CD14-positive monocyte (primary cell): ENCODE data around the gene PEAK1. TPM values are rescaled to one million over a fixed set of nuclear protein-coding genes. Genes with fewer than 3 reads are reported as not detected.

Experiments
- DNase-seq, 3 donors: peaks; one replicate each; pipeline ENCODE4 v3.0.0-alpha.2; 2011 to 2022
- H2AFZ ChIP-seq: 2 replicates; pipeline ENCODE4 v1.6.0; 2012; ENCODE audit warnings: mild to moderate bottlenecking, low read depth, low read length, inconsistent platforms; ENCODE audit not compliant: insufficient read depth, poor library complexity, severe bottlenecking
- H3K27ac ChIP-seq, 2 donors: 1 replicate in 1 of 2; 2 replicates in 1 of 2; pipeline ENCODE4 v1.5.1; 2012 to 2013; ENCODE audit warnings: low read length in 2 of 2, control low read depth in 1 of 2, inconsistent platforms in 1 of 2, low read depth in 1 of 2, mild to moderate bottlenecking in 1 of 2
- H3K27me3 ChIP-seq, 2 donors: one replicate each; pipeline versions ENCODE4 v1.6.0 to v1.6.1; 2011 to 2013; ENCODE audit warnings: low read length in 2 of 2; ENCODE audit not compliant: control insufficient read depth in 2 of 2, insufficient read depth in 2 of 2
- H3K36me3 ChIP-seq, 2 donors: replicated peaks in 1 of 2; 1 replicate in 1 of 2; 2 replicates in 1 of 2; pipeline versions ENCODE4 v1.5.1 to v1.6.1; 2012 to 2013; ENCODE audit warnings: low read length in 2 of 2, control low read depth in 1 of 2, inconsistent platforms in 1 of 2, mild to moderate bottlenecking in 1 of 2; ENCODE audit not compliant: insufficient read depth in 2 of 2, control insufficient read depth in 1 of 2
- H3K4me1 ChIP-seq, 2 donors: 1 replicate in 1 of 2; 2 replicates in 1 of 2; pipeline versions ENCODE4 v1.5.1 to v1.6.1; 2012 to 2013; ENCODE audit warnings: low read length in 2 of 2, control low read depth in 1 of 2, inconsistent platforms in 1 of 2, mild to moderate bottlenecking in 1 of 2, moderate library complexity in 1 of 2; ENCODE audit not compliant: insufficient read depth in 2 of 2, control insufficient read depth in 1 of 2
- H3K4me2 ChIP-seq: replicated peaks from 2 replicates; pipeline ENCODE3; 2012; ENCODE audit warnings: low read length, moderate library complexity, mild to moderate bottlenecking; ENCODE audit not compliant: poor library complexity, severe bottlenecking; ENCODE audit errors: extremely low read depth
- H3K4me3 ChIP-seq, 3 experiments: fragments of 200-600 bp in 1 of 3; sonication (generic) in 1 of 3; replicated peaks in 1 of 3; 1 replicate in 2 of 3; 2 replicates in 1 of 3; pipeline ENCODE4 v1.5.1; 2011 to 2013; ENCODE audit warnings: low read length in 3 of 3, mild to moderate bottlenecking in 3 of 3, control low read depth in 2 of 3, low read depth in 2 of 3, inconsistent platforms in 1 of 3, moderate library complexity in 1 of 3
- H3K79me2 ChIP-seq: 2 replicates; pipeline ENCODE4 v1.6.0; 2012; ENCODE audit warnings: mild to moderate bottlenecking, control low read depth, inconsistent platforms, low read length, moderate library complexity; ENCODE audit not compliant: insufficient read depth
- H3K9ac ChIP-seq: 2 replicates; pipeline ENCODE4 v1.6.0; 2017; ENCODE audit warnings: low read length, mild to moderate bottlenecking; ENCODE audit not compliant: insufficient read depth, poor library complexity, severe bottlenecking
- H3K9me3 ChIP-seq, 2 donors: replicated peaks in 1 of 2; 1 replicate in 1 of 2; 2 replicates in 1 of 2; pipeline versions ENCODE4 v1.5.1 to v1.6.1; 2012 to 2013; ENCODE audit warnings: low read length in 2 of 2, control low read depth in 1 of 2; ENCODE audit not compliant: control insufficient read depth in 1 of 2, insufficient read depth in 1 of 2
- H4K20me1 ChIP-seq: 2 replicates; pipeline ENCODE4 v1.6.0; 2012; ENCODE audit warnings: mild to moderate bottlenecking, low read length, control low read depth, moderate library complexity; ENCODE audit not compliant: insufficient read depth
- H3K27ac Mint-ChIP-seq, 7 donors: one replicate each; pipeline ENCODE4 v1.8.0; 2020; ENCODE audit warnings: mild to moderate bottlenecking in 7 of 7, mixed read lengths in 7 of 7, moderate library complexity in 6 of 7, inconsistent platforms in 2 of 7
- H3K27me3 Mint-ChIP-seq, 3 donors: one replicate each; pipeline ENCODE4 v1.8.0; 2021 to 2022; ENCODE audit warnings: low read depth in 3 of 3, mild to moderate bottlenecking in 3 of 3, mixed read lengths in 3 of 3, moderate library complexity in 3 of 3, inconsistent platforms in 1 of 3
- H3K36me3 Mint-ChIP-seq, 2 donors: one replicate each; pipeline ENCODE4 v1.8.0; 2020; ENCODE audit warnings: mixed read lengths in 2 of 2, inconsistent platforms in 1 of 2, mild to moderate bottlenecking in 1 of 2
- H3K4me1 Mint-ChIP-seq: one replicate; pipeline ENCODE4 v1.8.0; 2020; ENCODE audit warnings: mild to moderate bottlenecking, mixed read lengths
- H3K4me3 Mint-ChIP-seq, 2 donors: one replicate each; pipeline ENCODE4 v1.8.0; 2020; ENCODE audit warnings: mild to moderate bottlenecking in 2 of 2, mixed read lengths in 2 of 2, moderate library complexity in 1 of 2
- H3K9me3 Mint-ChIP-seq, 7 donors: one replicate each; pipeline ENCODE4 v1.8.0; 2020 to 2022; ENCODE audit warnings: mixed read lengths in 7 of 7, mild to moderate bottlenecking in 6 of 7, moderate library complexity in 6 of 7, inconsistent platforms in 2 of 7
- whole genome bisulfite sequencing: methylation state at CpG from one replicate; pipeline ENCODE4 v1.1.5; 2013; ENCODE audit warnings: missing lambda C conversion rate; ENCODE audit not compliant: insufficient coverage; 5-methylcytosine and 5-hydroxymethylcytosine counted together
- intact Hi-C, 2 donors: fragments of 100-400 bp; cut with micrococcal nuclease; formaldehyde crosslinking; loops; one replicate each; pipeline versions ENCODE4 v1.15.0 to v1.15.1; 2023
- polyA plus RNA-seq, 3 donors: library from polyadenylated mRNA; depleted of rRNA in 1 of 3; unstranded in 2 of 3; stranded (reverse) in 1 of 3; fragments of 300-500 nt in 2 of 3; fragments of >200 nt in 1 of 3; fragmentation: Illumina TruSeq in 2 of 3; gene quantifications; 1 replicate in 2 of 3; 2 replicates in 1 of 3; pipeline ENCODE4 v1.2.3, GENCODE V29; 2012 to 2021
- TF ChIP-seq, protein P1 (sequence below): fragments of 200-600 bp; IDR thresholded peaks from one replicate; pipeline ENCODE4 v1.8.0; 2022; ENCODE audit warnings: antibody characterized with exemption, mild to moderate bottlenecking

The PEAK1 gene
- polyA plus RNA-seq, 3 donors: 0.85 to 8.7 (median 1.1) TPM

DNA sequence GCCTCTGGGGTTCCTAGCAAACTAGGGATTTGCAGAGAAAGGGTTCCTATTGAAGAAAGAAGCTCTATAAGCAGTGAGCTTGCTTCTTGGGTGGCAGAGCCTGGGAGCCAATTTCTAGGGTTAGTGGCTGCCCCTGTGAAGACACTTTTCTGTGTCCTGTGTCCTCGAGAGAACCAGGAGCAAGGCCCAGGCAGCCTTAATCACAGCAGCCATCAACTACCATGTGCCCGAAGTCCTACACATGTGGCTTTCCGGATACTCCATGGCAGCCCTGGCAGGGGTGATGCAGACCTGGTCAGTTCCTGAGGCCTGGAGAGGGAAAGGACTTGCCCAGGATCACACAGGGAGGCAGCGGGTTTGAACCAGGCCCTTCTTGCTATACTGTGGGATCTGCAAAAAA is 321.3 kb downstream of the PEAK1 start:
- 98% methylated on average over 4 of the region's 4 CpGs for WGBS
- no peak overlapping the region for H3K4me3 Mint-ChIP-seq

DNA sequence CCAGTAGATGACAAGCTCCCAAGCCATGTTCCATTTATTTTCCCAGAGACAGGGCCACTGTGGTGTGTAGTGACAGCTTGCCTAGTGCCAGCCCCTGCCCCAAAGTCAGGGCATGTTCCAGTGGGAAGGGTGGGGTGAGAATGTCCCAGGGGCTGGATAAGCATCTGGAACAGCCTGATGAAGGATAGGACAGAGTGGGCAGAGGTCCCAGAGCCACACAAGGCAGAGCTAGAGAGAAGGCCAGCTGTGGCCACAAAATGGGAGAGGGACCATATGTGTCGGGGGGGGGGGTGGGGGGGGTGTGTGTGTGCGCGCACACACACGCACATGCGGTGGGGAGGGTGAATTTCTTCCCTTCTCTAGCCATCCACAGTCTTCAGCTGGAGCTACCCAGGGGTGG is 322.0 kb downstream of the PEAK1 start:
- no peak overlapping the region for H3K27ac ChIP-seq
- Mint-ChIP-seq H3K27ac (no peak overlapping the region), H3K4me1 (peaks cover 3% of the 10 kb centered on the region), H3K36me3 (no peaks in the 10 kb centered on the region), H3K9me3 (no peaks in the 10 kb centered on the region), H3K27me3 (peaks cover 2 to 3% (median 2%) of the 10 kb centered on the region in 3 donors), H3K4me3 (no peak overlapping the region)
- intact Hi-C loops: no loop called here
- no peaks in the 10 kb centered on the region for H3K79me2 ChIP-seq
- H3K9me3 ChIP-seq: no peaks in the 10 kb centered on the region
- TF ChIP-seq, protein P1, sequence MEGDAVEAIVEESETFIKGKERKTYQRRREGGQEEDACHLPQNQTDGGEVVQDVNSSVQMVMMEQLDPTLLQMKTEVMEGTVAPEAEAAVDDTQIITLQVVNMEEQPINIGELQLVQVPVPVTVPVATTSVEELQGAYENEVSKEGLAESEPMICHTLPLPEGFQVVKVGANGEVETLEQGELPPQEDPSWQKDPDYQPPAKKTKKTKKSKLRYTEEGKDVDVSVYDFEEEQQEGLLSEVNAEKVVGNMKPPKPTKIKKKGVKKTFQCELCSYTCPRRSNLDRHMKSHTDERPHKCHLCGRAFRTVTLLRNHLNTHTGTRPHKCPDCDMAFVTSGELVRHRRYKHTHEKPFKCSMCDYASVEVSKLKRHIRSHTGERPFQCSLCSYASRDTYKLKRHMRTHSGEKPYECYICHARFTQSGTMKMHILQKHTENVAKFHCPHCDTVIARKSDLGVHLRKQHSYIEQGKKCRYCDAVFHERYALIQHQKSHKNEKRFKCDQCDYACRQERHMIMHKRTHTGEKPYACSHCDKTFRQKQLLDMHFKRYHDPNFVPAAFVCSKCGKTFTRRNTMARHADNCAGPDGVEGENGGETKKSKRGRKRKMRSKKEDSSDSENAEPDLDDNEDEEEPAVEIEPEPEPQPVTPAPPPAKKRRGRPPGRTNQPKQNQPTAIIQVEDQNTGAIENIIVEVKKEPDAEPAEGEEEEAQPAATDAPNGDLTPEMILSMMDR: no peak
- no CpG with 5 or more reads among the region's 5 CpGs for WGBS
- no peak overlapping the region for H3K9ac ChIP-seq
- no peak overlapping the region for H3K4me3 ChIP-seq
- no peaks in the 10 kb centered on the region for H3K27me3 ChIP-seq
- H4K20me1 ChIP-seq: no peaks in the 10 kb centered on the region
- H3K36me3 ChIP-seq: no peaks in the 10 kb centered on the region
- H3K4me2 ChIP-seq: no peak overlapping the region
- H3K4me1 ChIP-seq: no peaks in the 10 kb centered on the region
- no peak for DNase-seq
- H2AFZ ChIP-seq: no peak overlapping the region

More for the DNA sequence above, 321.3 kb downstream of the PEAK1 start:
- Histone ChIP-seq H4K20me1 (no peaks in the 10 kb centered on the region), H3K79me2 (no peaks in the 10 kb centered on the region), H3K9me3 (no peaks in the 10 kb centered on the region), H2AFZ (no peak overlapping the region), H3K4me3 (no peak overlapping the region), H3K9ac (no peak overlapping the region), H3K27ac (no peak overlapping the region), H3K4me2 (no peak overlapping the region), H3K36me3 (no peaks in the 10 kb centered on the region), H3K27me3 (no peaks in the 10 kb centered on the region), H3K4me1 (no peaks in the 10 kb centered on the region)
- intact Hi-C loops: no loop called here
- Mint-ChIP-seq H3K27me3 (peaks cover 2 to 3% (median 2%) of the 10 kb centered on the region in 3 donors), H3K4me1 (peaks cover 3% of the 10 kb centered on the region), H3K36me3 (no peaks in the 10 kb centered on the region), H3K27ac (peak overlapping the region in 1 of 7 donors; percentile 32), H3K9me3 (no peaks in the 10 kb centered on the region)
- TF ChIP-seq, protein P1: no peak
- DNase-seq: no peak
